Bronchial epithelial cell (primary cell): ENCODE measurements around the gene ZFHX3. TPM values are rescaled to one million over a fixed set of nuclear protein-coding genes. Genes with fewer than 3 reads are reported as not detected.

Experiments used
- DNase-seq: peaks from one replicate; pipeline ENCODE4 v3.0.0-alpha.2; 2010; ENCODE audit warnings: low read depth
- FAIRE-seq: peaks from 2 replicates; lab custom pipeline; 2011; peaks lifted over from hg19 to GRCh38; lab: Jason Lieb, UNC
- H3K27me3 ChIP-seq: 2 replicates; pipeline ENCODE4 v1.5.1; 2011; ENCODE audit warnings: low read length; ENCODE audit not compliant: control insufficient read depth, insufficient read depth
- H3K36me3 ChIP-seq: 2 replicates; pipeline ENCODE4 v1.5.1; 2011; ENCODE audit warnings: low read length; ENCODE audit not compliant: control insufficient read depth, insufficient read depth
- H3K4me3 ChIP-seq: 2 replicates; pipeline ENCODE4 v1.5.1; 2011; ENCODE audit warnings: mild to moderate bottlenecking, low read depth, low read length, control low read depth
- total RNA-seq: library from RNA; depleted of rRNA; stranded (reverse); fragments of >200 nt; gene quantifications from 2 replicates; pipeline ENCODE4 v1.2.1, GENCODE V29; 2014
- TF ChIP-seq, protein P1 (sequence below): IDR thresholded peaks from 2 replicates; pipeline ENCODE4 v1.5.1; 2011; ENCODE audit warnings: mild to moderate bottlenecking, moderate library complexity, low read length, control low read depth, inconsistent platforms; ENCODE audit not compliant: insufficient read depth, severe bottlenecking

ZFHX3 gene
- total RNA-seq, 1 donor from 2014 or later, result 3.9 TPM

DNA sequence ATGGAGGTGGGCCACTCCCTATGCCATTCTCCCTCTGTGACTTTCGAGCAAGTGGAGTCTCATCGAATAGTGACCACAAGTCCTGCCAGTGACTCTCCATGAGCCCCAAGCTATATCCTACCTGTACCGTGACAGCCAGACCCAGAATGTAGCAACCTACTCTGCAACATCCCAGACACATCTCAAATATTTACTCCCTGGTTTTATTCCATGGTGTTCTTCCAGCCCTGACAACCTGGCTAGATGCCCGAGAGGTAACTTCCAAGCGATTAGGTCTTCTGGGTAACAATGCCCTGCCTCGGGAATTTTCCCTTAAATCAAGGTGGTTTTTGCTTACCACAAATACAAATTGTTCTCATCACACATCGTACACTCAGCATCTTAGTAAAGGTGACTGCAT, 211.7 kb downstream of the ZFHX3 start:
- no peak for FAIRE-seq
- TF ChIP-seq, protein P1, sequence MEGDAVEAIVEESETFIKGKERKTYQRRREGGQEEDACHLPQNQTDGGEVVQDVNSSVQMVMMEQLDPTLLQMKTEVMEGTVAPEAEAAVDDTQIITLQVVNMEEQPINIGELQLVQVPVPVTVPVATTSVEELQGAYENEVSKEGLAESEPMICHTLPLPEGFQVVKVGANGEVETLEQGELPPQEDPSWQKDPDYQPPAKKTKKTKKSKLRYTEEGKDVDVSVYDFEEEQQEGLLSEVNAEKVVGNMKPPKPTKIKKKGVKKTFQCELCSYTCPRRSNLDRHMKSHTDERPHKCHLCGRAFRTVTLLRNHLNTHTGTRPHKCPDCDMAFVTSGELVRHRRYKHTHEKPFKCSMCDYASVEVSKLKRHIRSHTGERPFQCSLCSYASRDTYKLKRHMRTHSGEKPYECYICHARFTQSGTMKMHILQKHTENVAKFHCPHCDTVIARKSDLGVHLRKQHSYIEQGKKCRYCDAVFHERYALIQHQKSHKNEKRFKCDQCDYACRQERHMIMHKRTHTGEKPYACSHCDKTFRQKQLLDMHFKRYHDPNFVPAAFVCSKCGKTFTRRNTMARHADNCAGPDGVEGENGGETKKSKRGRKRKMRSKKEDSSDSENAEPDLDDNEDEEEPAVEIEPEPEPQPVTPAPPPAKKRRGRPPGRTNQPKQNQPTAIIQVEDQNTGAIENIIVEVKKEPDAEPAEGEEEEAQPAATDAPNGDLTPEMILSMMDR, result no peak

DNA sequence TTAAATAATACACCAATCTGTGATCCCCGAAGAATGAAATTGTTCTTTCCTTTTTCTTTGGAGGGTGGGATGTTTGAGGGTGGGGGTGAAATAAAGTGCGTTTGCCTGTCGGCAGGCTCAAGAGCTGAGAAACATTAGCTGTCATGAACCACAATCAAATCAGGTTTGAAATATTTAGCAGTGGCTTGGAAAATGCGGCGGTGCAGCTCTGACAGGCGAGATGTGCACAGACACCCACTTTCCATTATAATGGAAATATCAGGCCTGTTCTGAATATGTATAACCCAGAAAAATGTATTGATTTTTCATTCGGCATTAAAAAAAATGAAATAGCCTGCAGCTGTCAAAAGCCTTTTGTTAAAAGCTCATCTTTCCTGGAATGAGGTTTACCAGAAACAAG, 212.8 kb downstream of the ZFHX3 start:
- FAIRE-seq, result no peak
- no peaks in the 10 kb centered on the region for H3K27me3 ChIP-seq
- no peaks in the 10 kb centered on the region for H3K36me3 ChIP-seq
- TF ChIP-seq, protein P1, result no peak
- DNase-seq, result no peak
- no peak overlapping the region for H3K4me3 ChIP-seq

More for the DNA sequence above, 211.7 kb downstream of the ZFHX3 start:
- Histone ChIP-seq H3K4me3 (no peak overlapping the region), H3K27me3 (no peaks in the 10 kb centered on the region), H3K36me3 (no peaks in the 10 kb centered on the region)
- DNase-seq, result no peak

GRCh38 chr16:72834499-72834898, 213.4 kb downstream of the ZFHX3 start:
- no peak for FAIRE-seq
- no peak for DNase-seq
- Histone ChIP-seq H3K27me3 (no peaks in the 10 kb centered on the region), H3K4me3 (no peak overlapping the region), H3K36me3 (no peaks in the 10 kb centered on the region)
- TF ChIP-seq, protein P1, result no peak

DNA sequence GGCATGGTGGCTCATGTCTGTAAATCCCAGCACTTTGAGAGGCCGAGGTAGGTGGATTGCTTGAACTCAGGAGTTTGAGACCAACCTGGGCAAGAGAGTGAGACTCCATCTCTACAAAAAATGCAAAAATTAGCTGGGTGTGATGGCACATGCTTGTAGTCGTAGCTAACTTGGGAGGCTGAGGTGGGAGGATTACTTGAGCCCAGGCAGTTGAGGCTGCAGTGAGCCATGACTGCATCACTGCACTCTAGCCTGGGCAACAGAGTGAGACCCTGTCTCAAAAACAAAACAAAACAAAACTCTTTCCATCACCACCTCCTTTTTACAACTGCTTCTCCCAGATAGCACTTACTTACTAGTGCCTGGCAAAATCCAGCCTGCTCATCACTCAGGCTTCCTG, 214.0 kb downstream of the ZFHX3 start:
- no peaks in the 10 kb centered on the region for H3K27me3 ChIP-seq
- peaks cover 1% of the 10 kb centered on the region for H3K36me3 ChIP-seq
- no peak for FAIRE-seq
- TF ChIP-seq, protein P1, result no peak
- DNase-seq, result no peak
- H3K4me3 ChIP-seq, result no peak overlapping the region

DNA sequence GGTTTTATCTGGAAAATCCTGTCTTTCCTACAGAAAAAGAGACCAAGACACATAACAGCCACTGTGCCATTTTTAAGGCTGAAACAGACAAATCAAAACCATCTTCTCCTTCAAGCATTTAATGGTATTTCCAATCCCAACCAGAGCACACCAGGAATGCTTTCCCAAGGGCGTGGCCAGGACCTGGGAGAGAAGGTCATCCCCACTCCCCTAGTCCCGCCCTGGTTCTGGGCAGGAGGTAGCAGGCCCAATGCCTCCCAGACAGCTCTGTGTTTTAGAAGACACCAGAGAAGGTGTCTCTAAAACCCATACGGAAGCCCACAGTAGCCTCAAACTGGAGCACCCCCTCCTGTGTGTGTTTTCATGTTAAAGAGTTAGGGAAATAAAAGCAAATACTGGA, 214.4 kb downstream of the ZFHX3 start:
- FAIRE-seq, result no peak
- H3K36me3 ChIP-seq, result peaks cover 1% of the 10 kb centered on the region
- no peaks in the 10 kb centered on the region for H3K27me3 ChIP-seq
- no peak overlapping the region for H3K4me3 ChIP-seq
- TF ChIP-seq, protein P1, result no peak
- DNase-seq, result no peak

DNA sequence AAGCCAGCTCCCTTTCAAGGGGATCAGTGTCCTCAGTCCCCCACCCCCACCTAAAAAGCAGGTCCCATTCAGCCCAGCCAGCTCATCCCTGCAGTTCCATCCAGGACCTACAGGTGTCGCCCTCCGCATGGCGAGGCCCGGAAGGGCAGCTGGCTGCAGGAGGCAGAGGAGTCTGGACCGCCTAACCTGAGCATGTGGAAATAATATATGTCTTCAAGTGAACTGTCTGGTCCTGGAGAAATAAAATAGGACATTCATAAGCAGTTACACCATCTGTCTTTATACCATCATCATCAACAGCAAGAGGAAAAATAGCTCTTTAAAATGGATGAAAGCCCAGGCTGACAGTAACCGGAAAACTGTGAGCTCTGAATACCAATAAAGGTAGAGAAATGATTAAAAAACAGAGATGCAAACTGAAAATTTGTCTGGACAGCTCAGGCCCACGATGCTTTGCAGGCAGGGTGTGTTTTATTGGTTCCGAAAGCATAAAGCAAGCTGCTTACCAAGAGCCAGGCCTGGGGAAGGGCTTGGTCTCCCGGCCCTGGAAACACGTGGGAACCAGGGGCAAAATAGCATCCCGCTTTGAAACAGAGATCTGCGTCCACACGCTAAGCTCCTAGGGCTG, 215.2 kb downstream of the ZFHX3 start:
- Histone ChIP-seq H3K27me3 (no peaks in the 10 kb centered on the region), H3K4me3 (no peak overlapping the region), H3K36me3 (peaks cover 1% of the 10 kb centered on the region)
- DNase-seq, result peak; percentile 64
- FAIRE-seq, result no peak
- TF ChIP-seq, protein P1, result peak; percentile 97
